ENCODE data around the gene CAPN12.

- no peak for TF ChIP-seq CTCF (IDR thresholded peaks at IDR 0.05)
- no peak for TF ChIP-seq POLR2A (IDR thresholded peaks at IDR 0.05)
Observed at GRCh38 chr19:38793177-38793576, 48.9 kb upstream of the CAPN12 start.

Data from uterus (tissue), 2 donors.